ENCODE data around the gene SLC11A1.

Gene SLC11A1

GRCh38 chr2:218367415-218368149, 14.5 kb upstream of the SLC11A1 start:
- peak; percentile 82 for DNase-seq

GRCh38 chr2:218368150-218368528, 13.9 kb upstream of the SLC11A1 start:
- no peak for DNase-seq

DNA sequence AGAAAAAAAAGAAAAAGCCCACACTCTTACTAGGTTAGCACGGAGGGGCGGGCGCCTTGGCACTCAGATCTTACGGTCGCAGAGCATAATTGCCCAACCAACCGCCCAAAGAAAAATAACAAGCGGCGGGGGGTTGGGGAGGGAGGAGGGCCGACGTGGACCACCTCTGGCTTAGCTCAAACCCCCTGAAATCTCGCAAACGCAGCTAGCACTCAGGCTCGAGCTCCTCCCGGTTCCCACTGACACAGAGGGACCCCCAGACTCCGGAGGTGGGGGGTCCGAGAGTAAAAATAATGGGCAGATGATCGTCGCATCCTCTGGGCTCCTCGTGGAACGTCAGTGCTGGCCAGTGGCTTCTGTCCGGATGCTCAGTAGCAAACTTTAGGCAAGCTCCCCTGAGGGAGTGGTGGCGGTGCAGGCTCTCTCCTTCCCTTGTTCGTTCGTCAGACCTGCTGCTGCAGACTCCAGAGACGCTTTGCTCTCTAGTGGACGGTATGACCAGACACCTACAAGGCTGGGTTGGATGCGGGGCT, 13.4 kb upstream of the SLC11A1 start:
- no peak for DNase-seq

DNA sequence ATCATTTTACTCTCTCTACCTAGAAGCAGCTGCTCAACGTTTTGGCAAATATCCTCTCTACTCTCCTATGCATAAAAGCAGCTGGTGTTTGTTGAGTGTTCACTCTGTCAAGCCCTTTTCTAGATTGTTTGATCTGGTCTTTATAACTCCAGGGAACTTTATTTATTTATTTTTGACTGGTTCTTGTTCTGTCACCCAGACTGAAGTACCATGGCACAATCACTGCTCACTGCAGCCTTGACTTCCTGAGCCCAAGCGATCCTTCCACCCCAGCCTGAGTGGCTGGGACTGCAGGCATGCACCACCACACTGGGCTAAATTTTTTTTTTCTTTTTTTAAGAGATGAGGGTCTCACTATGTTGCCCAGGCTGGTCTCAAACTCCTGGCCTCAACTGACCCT, 12.7 kb upstream of the SLC11A1 start:
- no peak for DNase-seq

DNA sequence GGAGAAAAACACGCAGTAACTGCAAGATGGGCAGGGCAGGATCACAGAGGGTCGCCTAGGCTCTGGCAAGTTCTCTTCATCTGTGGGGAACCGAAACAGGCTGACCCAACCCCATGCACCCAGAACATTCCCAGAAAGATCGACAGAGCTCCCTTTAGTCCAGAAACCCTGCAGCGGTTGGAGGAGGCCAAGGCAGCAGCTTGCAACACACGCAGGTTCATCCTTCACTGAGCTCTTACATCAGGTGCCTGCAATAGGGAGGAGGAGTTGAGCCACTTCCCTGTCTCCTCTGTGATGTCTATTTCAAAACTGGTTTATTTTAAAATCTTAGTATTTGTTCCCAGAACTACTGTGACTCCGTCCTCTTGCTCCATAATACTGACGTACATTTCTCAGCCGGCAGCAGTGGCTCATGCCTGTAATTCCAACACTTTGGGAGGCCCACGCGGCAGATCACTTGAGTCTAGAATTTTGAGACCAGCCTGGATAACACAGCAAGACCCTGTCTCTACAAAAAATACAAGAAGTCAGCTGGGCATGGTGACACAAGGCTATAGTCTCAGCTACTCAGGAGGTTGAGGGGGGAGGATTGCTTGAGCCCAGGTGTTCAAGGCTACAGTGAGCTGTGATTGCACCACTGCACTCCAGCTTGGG, 11.5 kb upstream of the SLC11A1 start:
- DNase-seq: peak; percentile 24

DNA sequence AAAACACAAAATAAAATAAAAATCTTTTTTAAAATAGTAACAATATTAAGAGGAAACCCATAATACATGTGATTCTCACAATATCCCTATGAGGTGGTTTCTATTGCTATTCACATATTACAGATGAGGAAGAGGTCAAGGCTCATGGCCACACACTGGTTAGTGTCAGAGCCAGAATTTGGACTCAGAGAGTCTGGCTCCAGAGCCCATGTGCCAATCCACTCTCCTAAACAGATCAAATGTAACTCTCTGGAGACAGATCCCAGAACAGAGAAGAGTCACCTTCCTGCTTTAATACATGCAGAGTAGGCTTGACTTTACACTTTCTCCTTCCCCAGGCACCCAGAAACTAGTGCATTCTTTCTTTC, 10.1 kb upstream of the SLC11A1 start:
- DNase-seq: no peak

- no peak for DNase-seq
These were observed 7.3 kb upstream of the SLC11A1 start for GRCh38 chr2:218374795-218375194.

DNA sequence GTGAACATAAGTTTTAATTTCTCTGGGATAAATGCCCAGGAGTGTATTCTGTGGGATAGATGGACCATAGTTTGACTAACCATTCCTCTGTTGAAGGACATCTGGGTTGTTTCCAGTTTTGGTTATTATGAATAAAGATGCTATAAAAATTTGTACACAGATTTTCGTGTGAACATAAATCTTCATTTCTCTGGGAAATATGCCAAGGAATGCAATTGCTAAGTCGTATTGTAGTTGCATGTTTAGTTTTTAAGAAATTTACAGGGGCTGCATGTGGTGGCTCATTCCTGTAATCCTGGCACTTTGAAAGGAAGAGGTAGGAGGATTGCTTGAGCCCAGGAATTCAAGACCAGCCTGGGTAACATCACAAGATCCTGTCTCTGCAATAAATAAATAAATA, 6.9 kb upstream of the SLC11A1 start:
- no peak for DNase-seq

DNA sequence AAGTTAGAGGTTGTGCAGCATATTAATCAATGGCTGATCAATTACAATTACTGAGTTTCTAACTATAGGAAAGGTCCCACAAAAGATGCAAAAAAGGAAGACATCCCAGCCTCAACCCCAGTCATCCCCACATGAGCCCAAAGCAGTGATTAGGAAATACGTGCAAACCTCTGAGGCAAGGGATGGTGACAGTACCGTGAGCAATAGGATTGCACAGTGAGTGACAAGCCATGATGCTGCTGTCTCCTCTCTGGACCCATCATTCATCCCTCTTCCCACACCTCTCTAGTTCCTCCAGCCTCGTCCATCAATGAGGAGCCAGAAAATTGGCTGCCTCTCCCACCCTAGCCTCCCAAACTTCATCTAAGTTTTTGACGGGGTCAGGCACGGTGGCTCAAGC, 4.0 kb upstream of the SLC11A1 start:
- DNase-seq: no peak

- no peak for DNase-seq
These were observed 712 bp downstream of the SLC11A1 start for GRCh38 chr2:218382785-218383184.

GRCh38 chr2:218383892-218384519, 1.9 kb downstream of the SLC11A1 start:
- DNase-seq: no peak

DNA sequence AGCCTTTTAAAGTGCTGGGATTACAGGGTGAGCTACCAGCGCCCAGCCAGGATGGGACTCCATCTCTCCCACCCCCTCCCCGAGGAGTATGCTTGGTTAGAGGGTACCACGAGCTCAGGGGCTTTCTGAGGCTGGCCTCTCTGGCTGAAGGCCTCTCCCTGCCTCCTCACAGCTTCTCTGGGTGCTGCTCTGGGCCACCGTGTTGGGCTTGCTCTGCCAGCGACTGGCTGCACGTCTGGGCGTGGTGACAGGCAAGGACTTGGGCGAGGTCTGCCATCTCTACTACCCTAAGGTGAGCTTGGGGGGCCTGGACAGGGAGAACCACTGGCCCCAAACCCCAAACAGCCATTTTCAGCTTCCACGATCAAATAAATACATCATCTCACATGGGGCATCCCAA, 2.9 kb downstream of the SLC11A1 start:
- DNase-seq: no peak

DNA sequence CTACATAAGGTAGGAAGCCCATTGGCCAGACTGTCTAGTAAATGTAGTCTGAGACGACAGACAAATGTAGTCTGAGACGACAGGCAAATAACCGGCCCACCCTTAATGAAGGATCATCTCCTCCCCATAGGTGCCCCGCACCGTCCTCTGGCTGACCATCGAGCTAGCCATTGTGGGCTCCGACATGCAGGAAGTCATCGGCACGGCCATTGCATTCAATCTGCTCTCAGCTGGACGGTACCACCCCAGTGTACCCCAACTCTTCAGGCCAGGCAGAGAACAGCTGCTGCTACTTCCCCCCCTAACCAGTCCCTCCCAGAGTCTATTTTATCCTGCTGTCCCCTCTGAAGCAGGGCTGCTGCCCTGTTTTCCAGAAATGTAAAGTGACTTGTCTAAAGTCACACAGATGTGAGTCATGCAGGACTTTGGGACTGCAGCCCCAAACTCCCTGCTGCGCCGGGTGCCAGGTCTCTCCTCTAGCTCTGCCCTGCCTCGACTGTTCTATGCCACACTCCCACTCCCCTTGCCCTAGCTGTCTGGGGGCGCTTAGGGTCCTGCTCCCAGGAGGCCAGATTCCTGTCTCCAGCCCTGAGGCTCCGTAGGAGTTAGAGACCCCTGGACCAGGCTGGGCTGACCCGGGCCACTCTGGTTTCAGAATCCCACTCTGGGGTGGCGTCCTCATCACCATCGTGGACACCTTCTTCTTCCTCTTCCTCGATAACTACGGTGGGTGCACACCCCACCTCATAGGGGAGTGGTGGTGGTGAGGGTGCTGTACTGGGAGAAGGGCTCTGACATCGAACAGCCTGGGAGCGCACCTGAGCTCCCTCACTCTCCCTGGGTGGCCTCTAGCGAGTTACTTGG, 4.7 kb downstream of the SLC11A1 start:
- DNase-seq: no peak

DNA sequence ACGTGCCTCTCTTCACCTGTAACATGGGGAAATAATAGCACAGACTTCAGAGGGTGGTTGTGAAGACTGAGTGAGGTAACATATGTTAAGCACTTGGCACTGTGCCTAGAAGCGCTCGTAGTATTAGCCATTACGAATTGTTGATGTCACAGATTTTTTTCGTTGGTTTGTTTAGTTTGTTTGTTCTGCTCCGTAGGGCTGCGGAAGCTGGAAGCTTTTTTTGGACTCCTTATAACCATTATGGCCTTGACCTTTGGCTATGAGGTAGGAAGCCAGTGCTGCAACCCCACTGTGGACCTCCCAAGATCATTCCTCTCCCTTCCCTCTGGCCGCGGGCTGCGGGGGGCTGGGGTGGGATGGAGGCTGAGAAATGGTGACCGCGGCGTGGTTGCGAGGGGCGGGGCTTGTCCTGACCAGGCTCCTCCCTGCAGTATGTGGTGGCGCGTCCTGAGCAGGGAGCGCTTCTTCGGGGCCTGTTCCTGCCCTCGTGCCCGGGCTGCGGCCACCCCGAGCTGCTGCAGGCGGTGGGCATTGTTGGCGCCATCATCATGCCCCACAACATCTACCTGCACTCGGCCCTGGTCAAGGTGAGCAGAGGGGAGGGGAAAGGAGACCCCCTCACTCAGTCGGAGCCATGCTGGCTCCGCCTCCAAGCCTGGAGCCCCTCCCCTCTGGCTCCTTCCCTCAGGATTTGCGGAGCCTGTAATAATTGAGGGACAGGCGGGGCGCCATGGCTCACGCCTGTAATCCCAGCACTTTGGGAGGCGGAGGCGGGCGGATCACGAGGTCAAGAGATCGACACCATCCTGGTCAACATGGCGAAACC, 5.5 kb downstream of the SLC11A1 start:
- no peak for DNase-seq

GRCh38 chr2:218389333-218390150, 7.5 kb downstream of the SLC11A1 start:
- no peak for DNase-seq

DNA sequence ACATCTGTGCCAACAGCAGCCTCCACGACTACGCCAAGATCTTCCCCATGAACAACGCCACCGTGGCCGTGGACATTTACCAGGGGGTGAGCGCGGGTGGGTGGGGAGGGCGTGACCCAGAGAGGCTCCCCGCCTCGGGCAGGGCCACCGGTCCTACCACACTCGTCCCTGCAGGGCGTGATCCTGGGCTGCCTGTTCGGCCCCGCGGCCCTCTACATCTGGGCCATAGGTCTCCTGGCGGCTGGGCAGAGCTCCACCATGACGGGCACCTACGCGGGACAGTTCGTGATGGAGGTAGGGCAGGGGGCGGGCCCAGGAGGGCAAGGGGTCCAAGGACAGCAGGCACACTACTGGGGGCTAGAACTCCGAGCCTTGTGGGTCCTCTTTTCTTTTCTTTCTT, 9.1 kb downstream of the SLC11A1 start:
- DNase-seq: no peak

- no peak for DNase-seq
These were observed 10.4 kb downstream of the SLC11A1 start for GRCh38 chr2:218392459-218392858.

GRCh38 chr2:218392891-218393462, 10.9 kb downstream of the SLC11A1 start:
- DNase-seq: no peak

DNA sequence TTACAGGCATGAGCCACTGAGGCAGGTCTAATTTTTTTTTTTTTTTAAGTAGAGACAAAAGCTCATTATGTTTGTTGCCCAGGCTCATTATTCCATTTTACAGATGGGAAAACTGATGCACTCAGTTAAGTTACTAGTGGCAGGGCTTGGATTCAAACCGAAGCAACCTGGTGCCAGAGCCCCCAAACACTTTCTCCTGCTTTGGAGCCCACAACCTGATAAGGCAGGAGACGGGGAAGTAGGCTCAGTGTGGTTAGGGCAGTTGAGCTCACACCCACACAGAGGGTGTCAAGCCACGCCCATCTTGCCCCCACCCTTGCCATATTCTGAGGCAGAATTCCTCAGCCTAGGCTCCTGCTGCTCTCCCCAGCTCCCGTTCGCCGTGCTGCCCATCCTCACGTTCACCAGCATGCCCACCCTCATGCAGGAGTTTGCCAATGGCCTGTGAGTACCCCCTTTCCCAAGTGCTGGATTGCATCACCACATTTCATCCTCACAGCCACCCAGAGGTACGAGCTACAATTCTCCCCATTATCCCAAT, 11.7 kb downstream of the SLC11A1 start:
- peak; percentile 46 for DNase-seq

GRCh38 chr2:218394298-218395089, 12.4 kb downstream of the SLC11A1 start:
- DNase-seq: no peak
